CD4-positive, alpha-beta T cell (primary cell): ENCODE measurements around the gene TTN. TPM values are rescaled to one million over a fixed set of nuclear protein-coding genes. Genes with fewer than 3 reads are reported as not detected.

Experiments
- ATAC-seq: fragments of 200-7000 bp; cut with Tn5 transposase; one replicate; pipeline ENCODE4 v1.10.0; 2022; ENCODE audit warnings: mild to moderate bottlenecking; ENCODE audit not compliant: poor library complexity
- CTCF ChIA-PET: fragments of 350-600 bp; sonication (Branson Sonifier 250); formaldehyde crosslinking; loops from one replicate; lab custom pipeline; 2021; ENCODE audit warnings: antibody characterized with exemption, inconsistent platforms; lab: Charles Lee
- POLR2A ChIA-PET: fragments of 350-600 bp; sonication (Branson Sonifier 250); formaldehyde crosslinking; loops from one replicate; lab custom pipeline; 2021; ENCODE audit warnings: antibody characterized with exemption, inconsistent platforms; lab: Charles Lee
- DNase-seq, 14 experiments: peaks; one replicate each; pipeline ENCODE4 v3.0.0-alpha.2; 2013 to 2020; ENCODE audit warnings: mixed read lengths in 2 of 14
- H3K27ac ChIP-seq, 2 donors: one replicate each; pipeline versions ENCODE4 v1.5.1 to v1.7.0; 2013; ENCODE audit warnings: low read length in 2 of 2, low read depth in 1 of 2, mild to moderate bottlenecking in 1 of 2
- H3K27me3 ChIP-seq, 2 experiments: 1 replicate in 1 of 2; 2 replicates in 1 of 2; pipeline versions ENCODE4 v1.6.1 to v1.7.0; 2013; ENCODE audit warnings: low read length in 2 of 2, control low read depth in 1 of 2, mild to moderate bottlenecking in 1 of 2, moderate library complexity in 1 of 2; ENCODE audit not compliant: insufficient read depth in 2 of 2, control insufficient read depth in 1 of 2
- H3K36me3 ChIP-seq: one replicate; pipeline ENCODE4 v1.6.1; 2013; ENCODE audit warnings: low read length, control low read depth; ENCODE audit not compliant: insufficient read depth
- H3K4me1 ChIP-seq: one replicate; pipeline ENCODE4 v1.6.1; 2013; ENCODE audit warnings: low read length, control low read depth; ENCODE audit not compliant: insufficient read depth
- H3K4me3 ChIP-seq: one replicate; pipeline ENCODE4 v1.5.1; 2013; ENCODE audit warnings: mild to moderate bottlenecking, low read length, moderate library complexity
- H3K9me3 ChIP-seq, 2 experiments: 1 replicate in 1 of 2; 2 replicates in 1 of 2; pipeline versions ENCODE4 v1.6.1 to v1.7.0; 2013; ENCODE audit warnings: low read length in 2 of 2, mild to moderate bottlenecking in 2 of 2, control low read depth in 1 of 2, moderate library complexity in 1 of 2; ENCODE audit not compliant: control insufficient read depth in 1 of 2, insufficient read depth in 1 of 2
- H3K27ac Mint-ChIP-seq: one replicate; pipeline ENCODE4 v1.8.0; 2020; ENCODE audit warnings: mixed read lengths
- H3K27me3 Mint-ChIP-seq: one replicate; pipeline ENCODE4 v1.8.0; 2021; ENCODE audit warnings: mixed read lengths
- H3K36me3 Mint-ChIP-seq: one replicate; pipeline ENCODE4 v1.8.0; 2021; ENCODE audit warnings: low read depth, mixed read lengths
- H3K4me1 Mint-ChIP-seq: one replicate; pipeline ENCODE4 v1.8.0; 2021; ENCODE audit warnings: low read depth, mixed read lengths
- H3K4me3 Mint-ChIP-seq: one replicate; pipeline ENCODE4 v1.8.0; 2020; ENCODE audit warnings: mild to moderate bottlenecking, mixed read lengths
- H3K9me3 Mint-ChIP-seq: one replicate; pipeline ENCODE4 v1.8.0; 2020; ENCODE audit warnings: mixed read lengths
- CTCF ChIP-seq: fragments of 200-600 bp; IDR thresholded peaks from one replicate; pipeline ENCODE4 v1.8.0; 2022; ENCODE audit warnings: antibody characterized with exemption, mild to moderate bottlenecking
- intact Hi-C, 2 experiments: fragments of 100-400 bp; cut with DNase I in 1 of 2; cut with micrococcal nuclease in 1 of 2; formaldehyde crosslinking; loops; one replicate each; pipeline versions ENCODE4 v1.15.1 to v1.9.0; 2023 to 2025; cut with DNase I, micrococcal nuclease
- total RNA-seq, 174 experiments: library from RNA in 2 of 174; stranded (reverse) in 2 of 174; gene quantifications; one replicate each; pipeline ENCODE4 v1.2.3 and lab custom pipeline; 2021 to 2026

The TTN gene
- total RNA-seq, 2 experiments from 2014 or later: 27.5 to 29.2 TPM

GRCh38 chr2:178715366-178715765, 91.9 kb downstream of the TTN start:
- no peaks in the 10 kb centered on the region for H3K4me1 Mint-ChIP-seq
- H3K36me3 ChIP-seq: peaks cover 3% of the 10 kb centered on the region
- TF ChIP-seq CTCF: no peak
- no peak overlapping the region for H3K27ac Mint-ChIP-seq
- H3K27ac ChIP-seq: no peak overlapping the region
- H3K9me3 ChIP-seq: no peaks in the 10 kb centered on the region
- DNase-seq: no peak
- no peaks in the 10 kb centered on the region for H3K27me3 Mint-ChIP-seq
- ATAC-seq: no peak
- intact Hi-C loops: no loop called here
- no peaks in the 10 kb centered on the region for H3K9me3 Mint-ChIP-seq
- CTCF ChIA-PET: no interaction called here
- POLR2A ChIA-PET: no interaction called here
- no peak overlapping the region for H3K4me3 ChIP-seq
- peaks cover 90% of the 10 kb centered on the region for H3K36me3 Mint-ChIP-seq
- H3K4me3 Mint-ChIP-seq: no peak overlapping the region
- H3K4me1 ChIP-seq: no peaks in the 10 kb centered on the region
- H3K27me3 ChIP-seq: no peaks in the 10 kb centered on the region

GRCh38 chr2:178707476-178707875, 99.7 kb downstream of the TTN start:
- peaks cover 68% of the 10 kb centered on the region for H3K36me3 Mint-ChIP-seq
- no peak overlapping the region for H3K27ac ChIP-seq
- no peaks in the 10 kb centered on the region for H3K36me3 ChIP-seq
- ChIA-PET POLR2A (no interaction called here), CTCF (no interaction called here)
- H3K4me1 Mint-ChIP-seq: no peaks in the 10 kb centered on the region
- no peak overlapping the region for H3K4me3 Mint-ChIP-seq
- H3K9me3 Mint-ChIP-seq: no peaks in the 10 kb centered on the region
- no peak for TF ChIP-seq CTCF
- no peak for DNase-seq
- H3K4me1 ChIP-seq: no peaks in the 10 kb centered on the region
- H3K9me3 ChIP-seq: no peaks in the 10 kb centered on the region
- H3K27me3 Mint-ChIP-seq: no peaks in the 10 kb centered on the region
- no peaks in the 10 kb centered on the region for H3K27me3 ChIP-seq
- no peak overlapping the region for H3K4me3 ChIP-seq
- intact Hi-C loops: no loop called here
- no peak overlapping the region for H3K27ac Mint-ChIP-seq
- ATAC-seq: no peak

GRCh38 chr2:178704876-178705275, 102.3 kb downstream of the TTN start:
- no peaks in the 10 kb centered on the region for H3K27me3 ChIP-seq
- H3K4me1 ChIP-seq: no peaks in the 10 kb centered on the region
- intact Hi-C loops: no loop called here
- H3K4me3 Mint-ChIP-seq: no peak overlapping the region
- ATAC-seq (no peak), DNase-seq (no peak)
- no peaks in the 10 kb centered on the region for H3K27me3 Mint-ChIP-seq
- H3K4me3 ChIP-seq: no peak overlapping the region
- no peaks in the 10 kb centered on the region for H3K36me3 ChIP-seq
- H3K27ac ChIP-seq: no peak overlapping the region
- H3K9me3 Mint-ChIP-seq: no peaks in the 10 kb centered on the region
- ChIA-PET CTCF (interaction anchor here (1.0 kb wide), 1 partner anchor 12 kb away, joined by 3 read pairs; no protein-coding TSS in a partner anchor), POLR2A (no interaction called here)
- no peaks in the 10 kb centered on the region for H3K4me1 Mint-ChIP-seq
- no peaks in the 10 kb centered on the region for H3K9me3 ChIP-seq
- peaks cover 54% of the 10 kb centered on the region for H3K36me3 Mint-ChIP-seq
- TF ChIP-seq CTCF: no peak
- H3K27ac Mint-ChIP-seq: no peak overlapping the region
